Activated naive CD4-positive, alpha-beta T cell (primary cell): Measurements from ENCODE around the gene SHROOM3.

Experiments
- DNase-seq, 4 experiments: peaks; one replicate each; lab custom pipeline; 2025; lab: John Stamatoyannopoulos, UW

The SHROOM3 gene

GRCh38 chr4:76821641-76822040, 386.6 kb downstream of the SHROOM3 start:
- DNase-seq, result no peak

- no peak for DNase-seq
Observed at GRCh38 chr4:76822303-76822702, 387.3 kb downstream of the SHROOM3 start.

GRCh38 chr4:76823495-76823894, 388.5 kb downstream of the SHROOM3 start:
- DNase-seq, result no peak

- no peak for DNase-seq
Observed at GRCh38 chr4:76830612-76830963, 395.6 kb downstream of the SHROOM3 start.

GRCh38 chr4:76830964-76831703, 396.1 kb downstream of the SHROOM3 start:
- no peak for DNase-seq

- no peak for DNase-seq
Observed at GRCh38 chr4:76831711-76832373, 396.8 kb downstream of the SHROOM3 start.
